H9 (cell line): Measurements from ENCODE around the gene PAQR5. TPM values are rescaled to one million over a fixed set of nuclear protein-coding genes. Genes with fewer than 3 reads are reported as not detected.
A peak's percentile ranks its signal among the peaks of the same experiment; 100 is the strongest.

ENCODE experiments used
- DNase-seq: peaks from one replicate; pipeline ENCODE4 v3.0.0-alpha.2; 2017
- H2AFZ ChIP-seq: one replicate; pipeline ENCODE4 v1.6.1; 2013; ENCODE audit warnings: mild to moderate bottlenecking, low read length, control low read depth, moderate library complexity
- H2AK5ac ChIP-seq: 2 replicates; pipeline ENCODE4 v1.6.1; 2013; ENCODE audit warnings: low read length, control low read depth, mixed read lengths; ENCODE audit not compliant: insufficient read length
- H2BK120ac ChIP-seq: one replicate; pipeline ENCODE4 v1.6.1; 2013; ENCODE audit warnings: low read depth, mild to moderate bottlenecking, low read length, control low read depth, inconsistent platforms; ENCODE audit not compliant: poor library complexity, severe bottlenecking
- H2BK12ac ChIP-seq: 2 replicates; pipeline ENCODE4 v1.6.1; 2013; ENCODE audit warnings: low read length, control low read depth, mixed read lengths, low read depth; ENCODE audit not compliant: insufficient read length
- H2BK15ac ChIP-seq: 2 replicates; pipeline ENCODE4 v1.6.1; 2013; ENCODE audit warnings: low read depth, low read length, control low read depth
- H2BK20ac ChIP-seq: one replicate; pipeline ENCODE4 v1.6.1; 2013; ENCODE audit warnings: low read depth, mild to moderate bottlenecking, low read length, control low read depth, inconsistent platforms; ENCODE audit not compliant: poor library complexity, severe bottlenecking
- H2BK5ac ChIP-seq: 2 replicates; pipeline ENCODE4 v1.6.1; 2013; ENCODE audit warnings: low read length, control low read depth, mixed read lengths; ENCODE audit not compliant: insufficient read length
- H3K14ac ChIP-seq: 2 replicates; pipeline ENCODE4 v1.6.1; 2013; ENCODE audit warnings: low read length, control low read depth; ENCODE audit not compliant: insufficient read depth
- H3K18ac ChIP-seq: 2 replicates; pipeline ENCODE4 v1.6.1; 2013; ENCODE audit warnings: low read depth, mild to moderate bottlenecking, mixed read lengths, low read length, control low read depth; ENCODE audit not compliant: insufficient read length
- H3K23ac ChIP-seq: 2 replicates; pipeline ENCODE4 v1.6.1; 2013; ENCODE audit warnings: low read length, control low read depth, mixed read lengths, low read depth; ENCODE audit not compliant: insufficient read length
- H3K23me2 ChIP-seq: 2 replicates; pipeline ENCODE4 v1.6.1; 2013; ENCODE audit warnings: low read depth, mild to moderate bottlenecking, mixed read lengths, low read length, control low read depth; ENCODE audit not compliant: insufficient read length, poor library complexity, severe bottlenecking
- H3K27ac ChIP-seq: 2 replicates; pipeline ENCODE4 v1.5.1; 2013; ENCODE audit warnings: low read length, control low read depth, mixed read lengths, low read depth; ENCODE audit not compliant: insufficient read length
- H3K27me3 ChIP-seq: 2 replicates; pipeline ENCODE4 v1.6.1; 2013; ENCODE audit warnings: low read length, control low read depth, inconsistent platforms; ENCODE audit not compliant: insufficient read depth
- H3K4ac ChIP-seq: 2 replicates; pipeline ENCODE4 v1.6.1; 2013; ENCODE audit warnings: low read depth, mild to moderate bottlenecking, control low read depth, inconsistent platforms, low read length, moderate library complexity
- H3K4me1 ChIP-seq: 2 replicates; pipeline ENCODE4 v1.6.1; 2013; ENCODE audit warnings: low read length, control low read depth, inconsistent platforms; ENCODE audit not compliant: insufficient read depth
- H3K4me2 ChIP-seq: 2 replicates; pipeline ENCODE4 v1.6.1; 2013; ENCODE audit warnings: low read length, control low read depth, mixed read lengths; ENCODE audit not compliant: insufficient read length, insufficient read depth
- H3K56ac ChIP-seq: 2 replicates; pipeline ENCODE4 v1.6.1; 2013; ENCODE audit warnings: low read depth, mild to moderate bottlenecking, mixed read lengths, low read length, control low read depth; ENCODE audit not compliant: insufficient read length
- H3K79me1 ChIP-seq: 2 replicates; pipeline ENCODE4 v1.6.1; 2013; ENCODE audit warnings: low read depth, mild to moderate bottlenecking, moderate library complexity, low read length, control low read depth, inconsistent platforms; ENCODE audit not compliant: insufficient read depth, poor library complexity, severe bottlenecking
- H3K79me2 ChIP-seq: 2 replicates; pipeline ENCODE4 v1.6.1; 2013; ENCODE audit warnings: low read length, control low read depth, inconsistent platforms; ENCODE audit not compliant: insufficient read depth
- H3K9ac ChIP-seq: 2 replicates; pipeline ENCODE4 v1.6.1; 2013; ENCODE audit warnings: low read length, control low read depth, mixed read lengths; ENCODE audit not compliant: insufficient read length; ENCODE audit errors: extremely low read depth
- H3K9me3 ChIP-seq: one replicate; pipeline ENCODE4 v1.6.1; 2013; ENCODE audit warnings: low read depth, low read length, inconsistent platforms; ENCODE audit not compliant: control insufficient read depth
- H3T11ph ChIP-seq: one replicate; pipeline ENCODE4 v1.6.1; 2013; ENCODE audit warnings: mild to moderate bottlenecking, low read length, control low read depth, inconsistent platforms
- H4K20me1 ChIP-seq: one replicate; pipeline ENCODE4 v1.6.1; 2013; ENCODE audit not compliant: control insufficient read depth, insufficient read length, insufficient read depth
- H4K5ac ChIP-seq: 2 replicates; pipeline ENCODE4 v1.6.1; 2013; ENCODE audit warnings: low read depth, mild to moderate bottlenecking, mixed read lengths, low read length, control low read depth; ENCODE audit not compliant: insufficient read length
- H4K8ac ChIP-seq: replicated peaks from 2 replicates; pipeline ENCODE4 v1.6.1; 2013; ENCODE audit warnings: low read length, control low read depth, mixed read lengths, low read depth; ENCODE audit not compliant: insufficient read length
- H4K91ac ChIP-seq: 2 replicates; pipeline ENCODE4 v1.6.1; 2013; ENCODE audit warnings: low read depth, mild to moderate bottlenecking, moderate library complexity, mixed read lengths, low read length, control low read depth; ENCODE audit not compliant: insufficient read length
- H3K27ac Mint-ChIP-seq, 3 experiments: 2 replicates in 2 of 3; 3 replicates in 1 of 3; pipeline ENCODE4 v1.8.0; 2020 to 2021; ENCODE audit warnings: mixed read lengths in 3 of 3, mild to moderate bottlenecking in 1 of 3, moderate library complexity in 1 of 3
- H3K27me3 Mint-ChIP-seq: 2 replicates; pipeline ENCODE4 v1.8.0; 2021; ENCODE audit warnings: low read depth, mild to moderate bottlenecking, moderate library complexity, mixed read lengths
- H3K36me3 Mint-ChIP-seq, 3 experiments: 2 replicates in 2 of 3; 3 replicates in 1 of 3; pipeline ENCODE4 v1.8.0; 2020 to 2021; ENCODE audit warnings: low read depth in 3 of 3, mixed read lengths in 3 of 3; ENCODE audit not compliant: insufficient read depth in 1 of 3
- H3K4me1 Mint-ChIP-seq, 2 experiments: 2 replicates each; pipeline ENCODE4 v1.8.0; 2020; ENCODE audit warnings: mixed read lengths in 2 of 2
- H3K4me3 Mint-ChIP-seq, 2 experiments: 2 replicates in 1 of 2; 3 replicates in 1 of 2; pipeline ENCODE4 v1.8.0; 2020 to 2021; ENCODE audit warnings: mild to moderate bottlenecking in 2 of 2, mixed read lengths in 2 of 2, moderate library complexity in 1 of 2
- H3K9me3 Mint-ChIP-seq, 2 experiments: 2 replicates in 1 of 2; 3 replicates in 1 of 2; pipeline ENCODE4 v1.8.0; 2020; ENCODE audit warnings: mild to moderate bottlenecking in 2 of 2, mixed read lengths in 2 of 2, moderate library complexity in 1 of 2
- CTCF ChIP-seq: fragments of 200-600 bp; sonication (generic); conservative IDR thresholded peaks from 3 replicates; pipeline ENCODE4 v1.8.0; 2021; ENCODE audit warnings: antibody characterized with exemption, mild to moderate bottlenecking
- WGBS: extraction: QIAGEN DNeasy Blood & Tissue Kit; methylation state at CpG from one replicate; pipeline ENCODE4 v1.1.7; 2013; ENCODE audit warnings: missing lambda C conversion rate, low lambda C conversion rate, mixed read lengths; ENCODE audit not compliant: insufficient read length; ENCODE audit errors: extremely low coverage; 5-methylcytosine and 5-hydroxymethylcytosine counted together
- total RNA-seq: library from RNA; stranded (reverse); gene quantifications from 2 replicates; pipeline ENCODE4 v1.2.1, GENCODE V29; 2021

PAQR5 gene
- total RNA-seq, 1 experiment from 2014 or later = 1.6 TPM

- DNase-seq = no peak
- Mint-ChIP-seq H3K27ac (peak overlapping the region in 2 of 3 experiments; percentile 61 to 95; a peak in 3 of 7 replicates), H3K9me3 (no peaks in the 10 kb centered on the region), H3K36me3 (peaks cover 0 to under 1% (median 0%) of the 10 kb centered on the region in 3 experiments; a peak in 2 of 7 replicates), H3K4me3 (no peak overlapping the region), H3K4me1 (peaks cover 28% of the 10 kb centered on the region in 2 experiments), H3K27me3 (no peaks in the 10 kb centered on the region)
- Histone ChIP-seq H3K23ac (no peak overlapping the region), H2BK120ac (no peak overlapping the region), H4K20me1 (no peaks in the 10 kb centered on the region), H3K4me2 (no peak overlapping the region), H3K4me1 (peaks cover 17% of the 10 kb centered on the region; the same call in 1 of the 2 replicates), H3K4ac (no peak overlapping the region), H3K18ac (peak overlapping the region; percentile 19), H3K79me2 (no peaks in the 10 kb centered on the region), H3K27me3 (no peaks in the 10 kb centered on the region), H3K27ac (no peak overlapping the region), H2AFZ (no peak overlapping the region), H2AK5ac (no peak overlapping the region), H3K9ac (no peak overlapping the region), H2BK12ac (no peak overlapping the region), H4K91ac (no peak overlapping the region), H3T11ph (no peak overlapping the region), H3K56ac (no peak overlapping the region), H2BK15ac (no peak overlapping the region), H3K79me1 (no peaks in the 10 kb centered on the region), H2BK5ac (no peak overlapping the region), H3K14ac (no peak overlapping the region), H4K8ac (no peak overlapping the region), H2BK20ac (no peak overlapping the region), H4K5ac (no peak overlapping the region), H3K23me2 (no peaks in the 10 kb centered on the region), H3K9me3 (no peaks in the 10 kb centered on the region)
- TF ChIP-seq CTCF = no peak
- no CpG with 5 or more reads among the region's 3 CpGs for WGBS
Measured at GRCh38 chr15:69342460-69343076, 43.9 kb downstream of the PAQR5 start.
